ENCODE results near the gene C6orf141. TPM values are rescaled to one million over a fixed set of nuclear protein-coding genes. Genes with fewer than 3 reads are reported as not detected.

C6orf141 gene
- total RNA-seq (2022; extraction: Qiagen RNA extraction): 7.0 to 8.7 TPM (median 8.7 TPM) in 5 replicates

GRCh38 chr6:49550492-49551077 lies at the start of gene C6orf141:
Gene C6orf141, plus strand, starts transcription at chr6:49550668. Its CDS starts 125 bp downstream, at chr6:49550793.

Other genes with a start within 250 kb of the C6orf141 start
- 5.5 to 7.8 TPM (median 6.6 TPM) in 5 replicates for gene MMUT, start 87.4 kb upstream of the C6orf141 start, total RNA-seq (2022; extraction: Qiagen RNA extraction)
- gene CENPQ, start 87.3 kb upstream of the C6orf141 start, total RNA-seq (2022; extraction: Qiagen RNA extraction): 5.7 to 7.4 TPM (median 7.1 TPM) in 5 replicates
- gene GLYATL3, start 50.7 kb upstream of the C6orf141 start, total RNA-seq (2022; extraction: Qiagen RNA extraction): not detected in 5 replicates
- gene RHAG, start 86.2 kb downstream of the C6orf141 start, total RNA-seq (2022; extraction: Qiagen RNA extraction): 0.05 to 0.06 TPM in 2 of 5 replicates, not detected in the others
- gene CRISP2, start 162.9 kb downstream of the C6orf141 start, total RNA-seq (2022; extraction: Qiagen RNA extraction): not detected in 5 replicates
- gene CRISP3, start 193.7 kb downstream of the C6orf141 start, total RNA-seq (2022; extraction: Qiagen RNA extraction): not detected in 5 replicates
- gene PGK2, start 236.6 kb downstream of the C6orf141 start, total RNA-seq (2022; extraction: Qiagen RNA extraction): not detected in 5 replicates